Left kidney (tissue), 2 donors: ENCODE data around the gene UBXN1. TPM values are rescaled to one million over a fixed set of nuclear protein-coding genes. Genes with fewer than 3 reads are reported as not detected.
"Not testable (repeated sequence)": the region's sequence is repeated elsewhere in the genome, so short reads cannot be mapped to it uniquely, and the experiment has no call there.

Experiments
- DNase-seq: peaks from one replicate; pipeline ENCODE4 v3.0.0-alpha.2; 2013
- polyA plus RNA-seq: library from polyadenylated mRNA; unstranded; fragments of 120-200 nt; gene quantifications from one replicate; pipeline ENCODE4 v1.2.1, GENCODE V29; 2013; ENCODE audit not compliant: insufficient read length

Gene UBXN1
- polyA plus RNA-seq, 1 donor, result 140 TPM

- DNase-seq, result no peak
Measured at GRCh38 chr11:62710001-62710345, 31.1 kb upstream of the UBXN1 start.

- DNase-seq, result peak; percentile 99
Measured at GRCh38 chr11:62709247-62710000, 30.6 kb upstream of the UBXN1 start.

GRCh38 chr11:62708793-62709192, 29.9 kb upstream of the UBXN1 start:
- DNase-seq, result no peak

GRCh38 chr11:62708392-62708791, 29.5 kb upstream of the UBXN1 start:
- no peak for DNase-seq

- DNase-seq, result peak; percentile 88
Measured at GRCh38 chr11:62707277-62707861, 28.5 kb upstream of the UBXN1 start, which contains the start of the genes BSCL2 and GNG3. BSCL2 (minus strand) TSS chr11:62707424; CDS start chr11:62707195, 229 bp downstream. GNG3 (plus strand) TSS chr11:62707676; CDS start chr11:62708296, 620 bp downstream.

- no peak for DNase-seq
Measured at GRCh38 chr11:62706850-62707247, 28.0 kb upstream of the UBXN1 start.

- peak; percentile 91 for DNase-seq
Measured at GRCh38 chr11:62705880-62706849, 27.3 kb upstream of the UBXN1 start.

GRCh38 chr11:62705413-62705812, 26.5 kb upstream of the UBXN1 start:
- no peak for DNase-seq

- DNase-seq, result not testable (repeated sequence)
Measured at GRCh38 chr11:62703921-62704320, 25.0 kb upstream of the UBXN1 start.

- no peak for DNase-seq
Measured at GRCh38 chr11:62702246-62702645, 23.4 kb upstream of the UBXN1 start.

GRCh38 chr11:62694455-62695167, 15.7 kb upstream of the UBXN1 start:
- DNase-seq, result no peak

GRCh38 chr11:62693624-62694023, 14.8 kb upstream of the UBXN1 start:
- not testable (repeated sequence) for DNase-seq

- no peak for DNase-seq
Measured at GRCh38 chr11:62689421-62690183, 10.7 kb upstream of the UBXN1 start, which contains the start of gene LRRN4CL. LRRN4CL (minus strand) TSS chr11:62689530; CDS start chr11:62688508, 1,022 bp downstream.

GRCh38 chr11:62688491-62688890, 9.6 kb upstream of the UBXN1 start:
- no peak for DNase-seq

GRCh38 chr11:62687508-62688396, 8.9 kb upstream of the UBXN1 start:
- no peak for DNase-seq

GRCh38 chr11:62682518-62682917, 3.6 kb upstream of the UBXN1 start:
- DNase-seq, result no peak

- no peak for DNase-seq
Measured at GRCh38 chr11:62680825-62681240, 2.0 kb upstream of the UBXN1 start.

- DNase-seq, result no peak
Measured at GRCh38 chr11:62678433-62678769, 472 bp downstream of the UBXN1 start.

- no peak for DNase-seq
Measured at GRCh38 chr11:62677714-62678113, 1.2 kb downstream of the UBXN1 start.

GRCh38 chr11:62677156-62677555, 1.7 kb downstream of the UBXN1 start:
- no peak for DNase-seq
